DMS79 (cell line): Measurements from ENCODE around the gene NDUFAF4.

ENCODE experiments used
- DNase-seq: peaks from one replicate; lab custom pipeline; 2025; lab: John Stamatoyannopoulos, UW

The NDUFAF4 gene

GRCh38 chr6:96899019-96899418 is 1.3 kb upstream of the NDUFAF4 start:
- no peak for DNase-seq

DNA sequence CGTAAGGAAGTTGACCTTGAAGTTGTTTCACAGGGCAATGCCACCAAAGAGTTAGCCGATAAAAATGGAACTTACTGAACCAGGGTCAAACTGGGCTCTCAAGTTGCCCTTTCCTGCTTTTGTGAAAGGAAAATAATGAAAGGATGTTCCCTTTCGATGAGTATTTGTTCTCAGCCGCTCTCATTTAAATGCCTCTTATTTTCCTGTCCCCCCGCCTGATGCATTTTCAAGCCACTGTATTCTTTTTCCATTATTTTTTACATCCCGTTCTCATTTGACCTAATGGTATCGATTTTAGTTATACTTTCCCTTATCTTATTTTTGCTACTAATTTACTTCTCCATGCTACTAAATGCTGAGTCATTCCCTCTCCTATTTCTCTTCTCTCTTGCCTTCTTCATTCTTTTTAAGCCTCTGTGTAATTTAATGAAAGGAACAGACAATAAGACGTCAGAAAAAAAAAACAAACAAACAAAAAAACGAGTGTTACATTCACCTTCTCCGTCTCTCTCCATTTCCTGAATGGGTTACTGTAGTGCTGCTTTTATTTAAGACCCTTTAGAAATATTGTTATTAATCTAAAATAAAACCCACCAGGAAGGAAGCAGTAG is 655 bp upstream of the NDUFAF4 start:
- DNase-seq, result no peak

- no peak for DNase-seq
These were observed 8.5 kb downstream of the NDUFAF4 start for GRCh38 chr6:96889146-96889545.

DNA sequence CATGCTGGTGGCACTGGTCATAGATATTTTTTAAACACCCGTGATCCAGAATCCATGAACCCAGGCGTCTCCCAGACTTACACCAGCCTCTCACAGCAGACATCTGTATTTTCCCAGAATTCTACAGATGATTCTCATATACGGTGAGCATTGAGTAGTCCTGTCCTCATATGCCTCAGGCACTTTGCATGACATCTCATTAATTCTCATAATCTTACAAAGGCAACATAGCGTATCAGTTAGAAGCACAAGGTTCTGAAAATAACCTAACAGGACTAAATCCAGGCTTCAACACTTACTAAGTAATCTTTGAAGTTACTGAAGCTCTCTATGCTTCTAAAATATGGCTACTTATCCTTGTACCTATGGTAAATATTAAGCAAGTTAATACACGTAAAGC is 8.9 kb downstream of the NDUFAF4 start:
- DNase-seq, result no peak

- DNase-seq, result no peak
These were observed 11.2 kb downstream of the NDUFAF4 start for GRCh38 chr6:96886519-96886918.

- DNase-seq, result peak; percentile 13
These were observed 12.5 kb downstream of the NDUFAF4 start for GRCh38 chr6:96885187-96885631.

DNA sequence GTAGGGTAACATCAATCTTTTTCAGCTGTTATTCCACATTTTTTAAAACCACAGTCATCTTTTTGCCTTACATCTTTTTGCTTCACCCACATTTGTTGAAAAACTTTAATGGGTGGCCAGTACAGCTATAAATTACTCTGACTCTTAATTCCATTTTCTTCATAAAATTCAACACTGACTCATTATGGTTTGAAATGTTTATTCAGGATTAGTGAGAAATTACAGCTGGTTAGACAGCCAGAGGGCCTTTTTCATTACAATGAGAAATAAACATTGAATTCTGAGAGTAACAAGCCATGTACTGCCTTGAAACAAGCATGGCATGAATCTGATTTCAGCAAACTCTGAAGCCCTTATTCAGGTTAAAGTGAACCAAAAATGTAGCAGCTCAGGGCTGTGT is 19.5 kb downstream of the NDUFAF4 start:
- DNase-seq, result no peak

DNA sequence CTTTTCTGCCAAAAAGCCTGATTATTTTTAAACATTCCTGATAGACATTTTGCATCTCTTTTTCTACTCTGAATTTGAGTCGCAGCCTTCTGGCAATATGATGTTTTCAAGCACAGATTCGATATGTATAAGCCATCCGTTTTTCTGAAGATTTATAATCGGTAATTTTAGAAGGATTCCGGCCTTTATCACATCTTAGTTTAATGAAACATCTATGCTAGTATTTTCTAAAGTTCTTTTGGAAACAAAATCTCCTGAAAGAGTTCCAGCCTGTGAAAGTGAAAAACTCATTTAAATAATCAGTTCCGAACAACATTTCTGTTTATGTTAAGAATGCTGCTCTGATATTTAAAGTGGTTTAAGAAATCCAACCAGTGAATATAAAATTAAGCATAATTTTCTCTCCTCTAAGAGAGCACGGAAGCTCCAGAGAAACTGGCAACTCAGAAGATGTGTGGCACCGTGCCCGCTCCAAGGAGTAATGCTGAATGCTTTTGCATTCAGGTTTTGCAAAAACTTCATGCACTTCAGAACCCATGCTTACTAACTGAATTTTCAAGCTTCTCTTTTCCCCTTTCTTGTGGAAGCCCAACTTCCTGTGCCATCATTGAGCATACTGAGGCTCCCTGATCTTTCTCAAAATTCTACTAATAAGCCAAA is 20.7 kb downstream of the NDUFAF4 start:
- DNase-seq, result no peak

GRCh38 chr6:96872976-96873375 is 24.7 kb downstream of the NDUFAF4 start:
- no peak for DNase-seq

- no peak for DNase-seq
These were observed 32.7 kb downstream of the NDUFAF4 start for GRCh38 chr6:96865055-96865405.

DNA sequence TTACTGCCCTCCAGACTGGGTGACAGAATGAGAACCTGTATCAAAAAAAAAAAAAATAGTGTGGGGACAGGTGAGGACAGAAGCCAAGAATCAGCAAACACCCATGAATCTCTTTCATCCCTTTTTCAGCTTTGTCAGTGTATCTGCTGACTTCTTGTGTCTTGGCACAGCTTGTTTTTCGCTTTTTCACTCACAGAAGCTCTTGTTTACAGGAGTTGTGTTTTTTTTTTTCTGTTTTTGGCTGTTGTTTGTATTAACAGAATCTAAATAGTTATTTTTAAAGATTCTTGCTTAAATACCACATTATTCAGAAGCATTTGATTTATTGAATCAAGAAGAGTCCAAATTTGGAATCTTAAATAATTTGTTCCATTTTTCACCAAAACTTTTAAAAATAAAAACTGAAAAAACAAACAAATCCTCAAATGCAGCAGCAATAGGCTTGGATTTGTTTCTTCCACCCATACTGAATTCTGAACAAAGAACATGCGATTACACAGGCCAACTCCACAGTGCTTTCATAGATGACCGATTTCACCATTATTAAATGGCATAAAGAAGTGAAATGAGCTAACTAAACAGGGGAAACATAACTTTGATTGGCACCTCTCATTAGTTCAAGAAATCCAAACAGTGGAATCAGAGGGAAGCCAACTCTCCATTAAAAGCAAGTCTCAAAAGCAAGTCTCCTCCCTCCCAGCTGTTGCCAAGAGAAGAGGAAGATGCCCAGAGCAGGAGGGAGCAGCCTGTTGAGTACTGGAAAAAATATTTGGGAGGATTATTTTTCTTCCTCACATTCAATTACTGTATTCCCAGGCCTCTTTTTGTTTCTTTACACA is 33.3 kb downstream of the NDUFAF4 start:
- no peak for DNase-seq

GRCh38 chr6:96862560-96862959 is 35.1 kb downstream of the NDUFAF4 start:
- no peak for DNase-seq

GRCh38 chr6:96861588-96861987 is 36.1 kb downstream of the NDUFAF4 start:
- DNase-seq, result no peak

DNA sequence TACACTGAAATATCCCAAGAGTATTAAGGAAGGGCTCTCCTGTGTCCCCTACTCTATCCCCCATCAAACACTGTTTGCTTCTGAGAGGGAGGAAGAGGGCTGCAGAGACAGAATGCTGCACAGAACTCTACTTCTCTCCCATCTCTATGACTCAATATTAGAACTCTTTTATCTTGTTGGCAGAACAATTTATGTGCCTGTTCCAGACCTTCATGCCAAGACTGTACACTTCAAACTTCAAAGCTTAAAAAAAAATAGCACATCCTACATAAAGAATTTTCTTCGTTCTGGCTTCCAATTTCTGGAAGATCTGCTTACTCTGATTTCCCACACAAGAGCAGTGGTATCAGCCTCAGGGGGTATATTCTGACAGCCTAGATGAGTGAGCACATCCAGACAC is 40.8 kb downstream of the NDUFAF4 start:
- no peak for DNase-seq

DNA sequence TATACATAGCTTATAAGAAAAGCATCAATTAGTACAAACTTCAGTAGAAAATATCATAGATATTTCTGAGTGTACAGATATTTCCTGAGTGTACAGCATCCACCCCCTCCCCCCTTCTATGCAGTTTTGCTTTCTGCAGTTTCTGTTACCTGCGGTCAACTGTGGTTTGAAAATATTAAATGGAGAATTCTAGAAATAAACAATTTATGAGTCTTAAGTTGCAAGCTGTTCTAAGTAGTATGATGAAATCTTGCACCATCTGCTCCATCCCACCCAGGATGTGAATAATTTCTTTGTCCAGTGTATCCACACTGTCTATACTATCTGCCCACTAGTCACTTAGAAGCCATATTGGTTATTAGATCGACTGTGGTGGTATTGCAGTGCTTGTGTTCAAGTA is 44.6 kb downstream of the NDUFAF4 start:
- DNase-seq, result no peak

DNA sequence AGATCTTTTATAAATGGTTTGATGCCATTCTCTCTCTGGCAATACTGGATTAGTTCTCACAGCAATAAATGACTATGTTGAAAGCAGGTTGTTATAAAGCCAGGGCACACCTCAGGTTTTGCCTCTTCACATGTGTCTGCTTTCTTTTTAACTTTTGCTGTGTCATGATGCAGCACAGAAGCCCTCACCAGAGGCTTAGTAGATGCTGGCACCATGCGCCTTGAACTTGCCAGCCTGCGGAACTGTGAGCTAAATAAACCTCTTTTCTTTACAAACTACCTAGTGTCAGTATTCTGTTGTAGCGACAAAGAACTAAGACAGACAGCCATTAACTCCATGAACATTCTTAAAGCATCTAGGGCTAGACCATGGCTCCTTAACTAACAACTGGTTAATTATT is 45.1 kb downstream of the NDUFAF4 start:
- DNase-seq, result no peak

GRCh38 chr6:96851858-96852257 is 45.8 kb downstream of the NDUFAF4 start:
- no peak for DNase-seq

DNA sequence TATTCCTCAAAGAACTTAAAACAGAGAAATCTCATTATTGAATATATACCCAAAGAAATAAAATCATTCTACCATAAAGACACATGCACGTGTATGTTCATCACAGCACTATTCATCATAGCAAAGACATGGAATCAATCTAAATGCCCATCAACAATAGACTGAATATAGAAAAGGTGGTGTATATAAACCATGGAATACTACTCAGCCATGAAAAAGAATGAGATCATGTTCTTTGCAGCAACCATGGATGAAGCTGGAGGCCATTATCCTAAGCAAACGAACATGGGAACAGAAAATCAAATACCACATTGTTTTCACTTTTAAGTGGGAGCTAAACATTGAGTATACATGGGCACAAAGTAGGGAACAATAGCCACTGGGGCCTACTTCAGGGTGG is 48.1 kb downstream of the NDUFAF4 start:
- no peak for DNase-seq

GRCh38 chr6:96844530-96844929 is 53.2 kb downstream of the NDUFAF4 start:
- no peak for DNase-seq

DNA sequence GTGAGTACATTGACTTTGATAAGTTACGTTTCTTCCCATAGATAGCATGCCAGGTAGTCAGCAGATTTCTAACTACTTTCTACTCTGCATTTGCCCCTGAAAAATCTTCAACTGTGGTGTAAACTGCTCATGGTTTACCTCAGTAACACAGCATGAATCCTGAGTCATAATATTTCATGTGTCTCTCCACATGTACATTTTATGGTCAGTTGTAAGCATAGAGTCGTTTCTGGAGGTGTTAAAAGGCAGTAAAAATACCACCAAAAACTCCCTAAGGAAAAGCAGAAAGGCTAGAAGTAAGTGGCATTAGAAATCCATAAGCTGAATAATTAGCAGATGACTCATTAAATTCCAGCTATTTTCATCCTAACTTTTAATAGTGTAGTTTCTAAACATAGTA is 56.3 kb downstream of the NDUFAF4 start:
- DNase-seq, result no peak
